IMR-90 (cell line): ENCODE measurements around the gene ARFGAP2. TPM values are rescaled to one million over a fixed set of nuclear protein-coding genes. Genes with fewer than 3 reads are reported as not detected.

Experiments
- ATAC-seq: fragments of 200-7000 bp; cut with Tn5 transposase; 2 replicates; pipeline ENCODE4 v1.9.1; 2020; ENCODE audit warnings: low read depth, mild to moderate bottlenecking, moderate library complexity
- BruUV-seq: library from RNA; stranded (reverse); fragments of 400-500 nt; replicated peaks from 2 replicates; lab custom pipeline; 2021; lab: Mats Ljungman, UMichigan
- CTCF ChIA-PET: fragments of 300-600 bp; formaldehyde crosslinking; extraction: SDS; loops from one replicate; lab custom pipeline; 2021; ENCODE audit warnings: antibody characterized with exemption; lab: Yijun Ruan, JAX
- POLR2A ChIA-PET: fragments of 300-600 bp; sonication (Branson Sonifier 250); formaldehyde crosslinking; loops from one replicate; lab custom pipeline; 2022; ENCODE audit warnings: antibody characterized with exemption; ENCODE audit not compliant: unreplicated experiment; lab: Charles Lee
- DNase-seq: peaks from one replicate; pipeline ENCODE4 v3.0.0; 2013
- H2AFZ ChIP-seq: replicated peaks from 2 replicates; pipeline ENCODE3; 2013; ENCODE audit warnings: low read length, mild to moderate bottlenecking; ENCODE audit not compliant: poor library complexity
- H2AK5ac ChIP-seq: 2 replicates; pipeline ENCODE4 v1.6.1; 2013; ENCODE audit warnings: low read depth, low read length, inconsistent platforms
- H2AK9ac ChIP-seq: replicated peaks from 2 replicates; pipeline ENCODE3; 2013; ENCODE audit warnings: mild to moderate bottlenecking, low read depth, low read length, moderate library complexity; ENCODE audit not compliant: poor library complexity
- H2BK120ac ChIP-seq: 2 replicates; pipeline ENCODE4 v1.6.1; 2013; ENCODE audit warnings: low read depth, low read length, inconsistent platforms
- H2BK15ac ChIP-seq: 3 replicates; pipeline ENCODE4 v1.6.1; 2013; ENCODE audit warnings: low read depth, low read length, inconsistent platforms
- H2BK20ac ChIP-seq: 2 replicates; pipeline ENCODE4 v1.6.1; 2013; ENCODE audit warnings: low read depth, mild to moderate bottlenecking, inconsistent platforms, low read length, moderate library complexity
- H2BK5ac ChIP-seq: 2 replicates; pipeline ENCODE4 v1.6.1; 2013; ENCODE audit warnings: mild to moderate bottlenecking, low read depth, low read length, inconsistent platforms; ENCODE audit not compliant: poor library complexity, severe bottlenecking
- H3K14ac ChIP-seq: replicated peaks from 2 replicates; pipeline ENCODE4 v1.6.1; 2013; ENCODE audit warnings: low read depth, low read length, inconsistent platforms
- H3K18ac ChIP-seq: 2 replicates; pipeline ENCODE4 v1.6.1; 2013; ENCODE audit warnings: low read depth, low read length, control low read depth
- H3K23ac ChIP-seq: 2 replicates; pipeline ENCODE4 v1.6.1; 2013; ENCODE audit warnings: low read depth, low read length, inconsistent platforms
- H3K27ac ChIP-seq: 2 replicates; pipeline ENCODE4 v1.5.1; 2013; ENCODE audit warnings: mild to moderate bottlenecking, control low read depth, low read length; ENCODE audit not compliant: insufficient read depth
- H3K27me3 ChIP-seq: 2 replicates; pipeline ENCODE4 v1.6.1; 2013; ENCODE audit warnings: low read length; ENCODE audit not compliant: control insufficient read depth, insufficient read depth
- H3K36me3 ChIP-seq: 2 replicates; pipeline ENCODE4 v1.6.1; 2013; ENCODE audit warnings: low read length, mixed read lengths; ENCODE audit not compliant: control insufficient read depth, insufficient read depth
- H3K4ac ChIP-seq: 2 replicates; pipeline ENCODE4 v1.6.1; 2013; ENCODE audit warnings: low read depth, low read length, inconsistent platforms
- H3K4me1 ChIP-seq: 2 replicates; pipeline ENCODE4 v1.6.1; 2013; ENCODE audit warnings: low read length, mixed read lengths; ENCODE audit not compliant: control insufficient read depth, insufficient read depth
- H3K4me2 ChIP-seq: 2 replicates; pipeline ENCODE4 v1.6.1; 2013; ENCODE audit warnings: low read depth, mild to moderate bottlenecking, control low read depth, low read length, moderate library complexity
- H3K4me3 ChIP-seq: 2 replicates; pipeline ENCODE4 v1.5.1; 2013; ENCODE audit warnings: low read depth, mild to moderate bottlenecking, control low read depth, low read length, moderate library complexity; ENCODE audit not compliant: insufficient read depth
- H3K56ac ChIP-seq: 2 replicates; pipeline ENCODE4 v1.6.1; 2013; ENCODE audit warnings: low read length, inconsistent platforms; ENCODE audit not compliant: insufficient read depth; ENCODE audit errors: extremely low read depth
- H3K79me1 ChIP-seq, 2 experiments: 2 replicates each; pipeline ENCODE4 v1.6.1; 2013; ENCODE audit warnings: low read length in 2 of 2, inconsistent platforms in 1 of 2, low read depth in 1 of 2
- H3K9ac ChIP-seq: 2 replicates; pipeline ENCODE4 v1.6.1; 2013; ENCODE audit warnings: low read depth, low read length, control low read depth
- H3K9me1 ChIP-seq: 2 replicates; pipeline ENCODE4 v1.6.1; 2013; ENCODE audit warnings: low read length, inconsistent platforms; ENCODE audit not compliant: insufficient read depth
- H3K9me3 ChIP-seq: 2 replicates; pipeline ENCODE4 v1.6.1; 2013; ENCODE audit warnings: low read length; ENCODE audit not compliant: control insufficient read depth, insufficient read depth
- H4K20me1 ChIP-seq: 2 replicates; pipeline ENCODE4 v1.6.1; 2013; ENCODE audit warnings: low read length, inconsistent platforms; ENCODE audit not compliant: insufficient read depth
- H4K5ac ChIP-seq: 2 replicates; pipeline ENCODE4 v1.6.1; 2013; ENCODE audit warnings: mild to moderate bottlenecking, low read depth, low read length, control low read depth
- H4K8ac ChIP-seq, 2 experiments: 2 replicates each; pipeline ENCODE4 v1.6.1; 2013; ENCODE audit warnings: low read depth in 2 of 2, low read length in 2 of 2, control low read depth in 1 of 2, inconsistent platforms in 1 of 2
- H4K91ac ChIP-seq: 2 replicates; pipeline ENCODE4 v1.6.1; 2013; ENCODE audit warnings: low read depth, low read length, inconsistent platforms; ENCODE audit not compliant: insufficient read depth
- BHLHE40 ChIP-seq: fragments of 150-350 bp; IDR thresholded peaks from 2 replicates; pipeline ENCODE4 v1.6.1; 2016; ENCODE audit warnings: mild to moderate bottlenecking, low read depth, low read length
- CEBPB ChIP-seq: IDR thresholded peaks from 2 replicates; pipeline ENCODE4 v1.6.1; 2012; ENCODE audit warnings: low read depth, low read length, improper control_type of control experiment
- CTCF ChIP-seq: conservative IDR thresholded peaks from 2 replicates; pipeline ENCODE4 v1.5.1; 2012; ENCODE audit warnings: mild to moderate bottlenecking, low read depth, low read length, improper control_type of control experiment
- MAFK ChIP-seq: IDR thresholded peaks from 2 replicates; pipeline ENCODE4 v1.6.1; 2012; ENCODE audit warnings: low read depth, low read length, improper control_type of control experiment
- MXI1 ChIP-seq: IDR thresholded peaks from 2 replicates; pipeline ENCODE4 v1.6.1; 2012; ENCODE audit warnings: low read depth, mild to moderate bottlenecking, low read length, moderate library complexity, borderline replicate concordance
- NFE2L2 ChIP-seq: fragments of 150-350 bp; IDR thresholded peaks from 2 replicates; pipeline ENCODE4 v1.6.1; 2016; ENCODE audit warnings: low read depth, mild to moderate bottlenecking, low read length
- RAD21 ChIP-seq: IDR thresholded peaks from 2 replicates; pipeline ENCODE4 v1.6.1; 2012; ENCODE audit warnings: low read length, improper control_type of control experiment
- RFX5 ChIP-seq: IDR thresholded peaks from 2 replicates; pipeline ENCODE4 v1.8.0; 2012; ENCODE audit warnings: low read depth, mild to moderate bottlenecking, low read length, moderate library complexity
- SMC3 ChIP-seq: fragments of 150-350 bp; IDR thresholded peaks from 2 replicates; pipeline ENCODE4 v1.6.1; 2016; ENCODE audit warnings: low read depth, mild to moderate bottlenecking, antibody characterized with exemption, low read length, moderate library complexity
- WGBS, 2 experiments: methylation state at CpG; one replicate each; pipeline versions ENCODE4 v1.1.5 to v1.1.7; 2013; ENCODE audit warnings: missing lambda C conversion rate in 2 of 2; ENCODE audit not compliant: insufficient read length in 1 of 2; ENCODE audit errors: extremely low coverage in 2 of 2; 5-methylcytosine and 5-hydroxymethylcytosine counted together
- dilution Hi-C: fragments of 300-500 bp; cut with HindIII; formaldehyde crosslinking; loops from one replicate; pipeline ENCODE4 v1.14.3; 2018; ENCODE audit warnings: low sequenced_read_pairs; ENCODE audit not compliant: unreplicated experiment
- in situ Hi-C: fragments of 300-500 bp; cut with MboI; formaldehyde crosslinking; loops from 3 replicates; pipeline ENCODE4 v1.14.3; 2019; ENCODE audit warnings: low sequenced_read_pairs, inconsistent platforms, mixed read lengths
- intact Hi-C: fragments of 100-400 bp; cut with micrococcal nuclease; formaldehyde crosslinking; loops from 2 replicates; pipeline ENCODE4 v1.10.0; 2022
- polyA plus RNA-seq, 3 experiments: library from polyadenylated mRNA; depleted of rRNA; stranded (reverse); fragments of >200 nt; gene quantifications; 2 replicates each; pipeline ENCODE4 v1.2.3, GENCODE V29; 2012; ENCODE audit warnings: low replicate concordance in 1 of 3
- total RNA-seq: library from RNA; depleted of rRNA; stranded (reverse); fragments of >200 nt; gene quantifications from 2 replicates; pipeline ENCODE4 v1.2.3, GENCODE V29; 2012
- TF ChIP-seq, protein P1 (sequence below): fragments of 150-350 bp; IDR thresholded peaks from 2 replicates; pipeline ENCODE4 v1.6.1; 2016; ENCODE audit warnings: low read depth, mild to moderate bottlenecking, low read length, moderate library complexity, borderline replicate concordance

Gene ARFGAP2
- total and polyA plus RNA-seq, 2 of the 4 experiments (the other 2 are of a cell fraction) = 54.7 to 87.8 TPM

GRCh38 chr11:47161134-47161854 is 15.4 kb downstream of the ARFGAP2 start:
- in situ Hi-C loops (no loop called here), intact Hi-C loops (loop anchor here (1.0 kb wide), 1 partner anchor 272 kb away; no protein-coding TSS in a partner anchor), dilution Hi-C loops (no loop called here)
- DNase-seq (peak; percentile 69), ATAC-seq (peak; percentile 83)
- ChIA-PET POLR2A (no interaction called here), CTCF (interaction anchor here (0.6 kb wide), 2 partner anchors 242 to 244 kb away, joined by 3 to 4 read pairs; no protein-coding TSS in a partner anchor)
- H2AK9ac ChIP-seq = peak overlapping the region; percentile 90
- no peak overlapping the region for H2BK120ac ChIP-seq
- peak overlapping the region; percentile 49; the same call in 1 of the 2 replicates for H2AK5ac ChIP-seq
- H3K14ac ChIP-seq = no peak overlapping the region
- no peak overlapping the region for H4K8ac ChIP-seq
- WGBS, 2 experiments = 60% methylated on average over 1 of the region's 14 CpGs; no CpG with 5 or more reads in 1 of the 2 experiments
- H3K9ac ChIP-seq = no peak overlapping the region
- BruUV-seq = no TSS peak
- no peak overlapping the region for H4K91ac ChIP-seq
- no peaks in the 10 kb centered on the region for H3K27me3 ChIP-seq
- H3K79me1 ChIP-seq = peaks cover 0 to 24% of the 10 kb centered on the region in 2 experiments; a peak in 1 of 4 replicates
- H3K4me3 ChIP-seq = no peak overlapping the region
- H3K4me1 ChIP-seq = no peaks in the 10 kb centered on the region
- H3K9me1 ChIP-seq = peaks cover 7% of the 10 kb centered on the region; the same call in 1 of the 2 replicates
- no peak overlapping the region for H3K56ac ChIP-seq
- H2BK20ac ChIP-seq = no peak overlapping the region
- H2BK15ac ChIP-seq = no peak overlapping the region
- H3K23ac ChIP-seq = no peak overlapping the region
- no peaks in the 10 kb centered on the region for H3K9me3 ChIP-seq
- peaks cover 24% of the 10 kb centered on the region for H3K36me3 ChIP-seq
- no peak overlapping the region for H2BK5ac ChIP-seq
- H3K4me2 ChIP-seq = no peak overlapping the region
- no peak overlapping the region for H3K4ac ChIP-seq
- H2AFZ ChIP-seq = peak overlapping the region; percentile 53
- H3K27ac ChIP-seq = no peak overlapping the region
- H4K20me1 ChIP-seq = peaks cover 24% of the 10 kb centered on the region
- TF ChIP-seq NFE2L2 (no peak), CEBPB (no peak), RAD21 (peak; percentile 86), MAFK (no peak), BHLHE40 (no peak), CTCF (peak; percentile 81), SMC3 (peak; percentile 77), RFX5 (no peak), MXI1 (no peak)
- TF ChIP-seq, protein P1, sequence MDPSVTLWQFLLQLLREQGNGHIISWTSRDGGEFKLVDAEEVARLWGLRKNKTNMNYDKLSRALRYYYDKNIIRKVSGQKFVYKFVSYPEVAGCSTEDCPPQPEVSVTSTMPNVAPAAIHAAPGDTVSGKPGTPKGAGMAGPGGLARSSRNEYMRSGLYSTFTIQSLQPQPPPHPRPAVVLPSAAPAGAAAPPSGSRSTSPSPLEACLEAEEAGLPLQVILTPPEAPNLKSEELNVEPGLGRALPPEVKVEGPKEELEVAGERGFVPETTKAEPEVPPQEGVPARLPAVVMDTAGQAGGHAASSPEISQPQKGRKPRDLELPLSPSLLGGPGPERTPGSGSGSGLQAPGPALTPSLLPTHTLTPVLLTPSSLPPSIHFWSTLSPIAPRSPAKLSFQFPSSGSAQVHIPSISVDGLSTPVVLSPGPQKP = no peak
- no peak overlapping the region for H3K18ac ChIP-seq
- no peak overlapping the region for H4K5ac ChIP-seq
